Smooth muscle cell (in vitro differentiated cells): Measurements from ENCODE around the gene GPR35. TPM values are rescaled to one million over a fixed set of nuclear protein-coding genes. Genes with fewer than 3 reads are reported as not detected.

Experiments
- DNase-seq: peaks from one replicate; lab custom pipeline; 2025; ENCODE audit not compliant: unreplicated experiment; lab: John Stamatoyannopoulos, UW
- H2AFZ ChIP-seq: fragments of 200-600 bp; sonication (generic); 2 replicates; pipeline ENCODE4 v1.6.0; 2016; ENCODE audit warnings: antibody characterized with exemption, low read depth, mild to moderate bottlenecking
- H3F3A ChIP-seq: fragments of 200-600 bp; sonication (generic); 2 replicates; pipeline ENCODE4 v1.6.0; 2017; ENCODE audit warnings: antibody characterized with exemption, low read depth
- H3K27ac ChIP-seq: fragments of 200-600 bp; sonication (generic); 2 replicates; pipeline ENCODE4 v1.5.1; 2016; ENCODE audit warnings: low read depth, mild to moderate bottlenecking
- H3K27me3 ChIP-seq: fragments of 200-600 bp; sonication (generic); 2 replicates; pipeline ENCODE4 v1.6.1; 2016; ENCODE audit warnings: low read depth, mild to moderate bottlenecking
- H3K36me3 ChIP-seq: fragments of 200-600 bp; sonication (generic); 2 replicates; pipeline ENCODE4 v1.5.1; 2016; ENCODE audit warnings: low read depth
- H3K4me1 ChIP-seq: fragments of 200-600 bp; sonication (generic); 2 replicates; pipeline ENCODE4 v1.5.1; 2016; ENCODE audit warnings: low read depth
- H3K4me2 ChIP-seq: fragments of 200-600 bp; sonication (generic); 2 replicates; pipeline ENCODE4 v1.6.0; 2016; ENCODE audit warnings: mild to moderate bottlenecking
- H3K4me3 ChIP-seq: fragments of 200-600 bp; sonication (generic); 2 replicates; pipeline ENCODE4 v1.5.1; 2016; ENCODE audit warnings: mild to moderate bottlenecking
- H3K79me2 ChIP-seq: fragments of 200-600 bp; sonication (generic); 2 replicates; pipeline ENCODE4 v1.6.0; 2016; ENCODE audit warnings: low read depth, mild to moderate bottlenecking
- H3K9ac ChIP-seq: fragments of 200-600 bp; sonication (generic); 2 replicates; pipeline ENCODE4 v1.6.0; 2016; ENCODE audit warnings: low read depth
- H3K9me3 ChIP-seq: fragments of 200-600 bp; sonication (generic); replicated peaks from 2 replicates; pipeline ENCODE4 v1.5.1; 2016; ENCODE audit warnings: low read depth
- H4K20me1 ChIP-seq: fragments of 200-600 bp; sonication (generic); 2 replicates; pipeline ENCODE4 v1.6.0; 2016; ENCODE audit warnings: low read depth
- WGBS: methylation state at CpG from one replicate; pipeline ENCODE4 v1.1.7; 2016; ENCODE audit warnings: low lambda C conversion rate; 5-methylcytosine and 5-hydroxymethylcytosine counted together
- polyA plus RNA-seq: library from polyadenylated mRNA; unstranded; fragments of >200 nt; fragmentation: Nextera tagmentation; extraction: Ambion mirVana; gene quantifications from 2 replicates; pipeline ENCODE4 v1.2.1, GENCODE V29; 2016
- total RNA-seq: library from RNA; depleted of rRNA; stranded (reverse); fragments of >200 nt; gene quantifications from 2 replicates; pipeline ENCODE4 v1.2.3, GENCODE V29; 2014
- TF ChIP-seq, protein P1 (sequence below): fragments of 200-600 bp; sonication (generic); IDR thresholded peaks from 2 replicates; pipeline ENCODE4 v1.5.1; 2017; ENCODE audit warnings: borderline replicate concordance, mild to moderate bottlenecking, antibody characterized with exemption; ENCODE audit not compliant: insufficient read depth, poor library complexity, severe bottlenecking

Gene GPR35
- total and polyA plus RNA-seq, 2 experiments from 2014 or later = 1.3 to 2.1 TPM

GRCh38 chr2:240579771-240580614, 45.3 kb upstream of the GPR35 start:
- no peak overlapping the region for H3K4me3 ChIP-seq
- peak overlapping the region; percentile 78 for H3K27ac ChIP-seq
- H4K20me1 ChIP-seq = peaks cover 63% of the 10 kb centered on the region
- H3F3A ChIP-seq = peaks cover 15% of the 10 kb centered on the region
- WGBS = 47% methylated on average over 27 of the region's 27 CpGs
- no peaks in the 10 kb centered on the region for H3K9me3 ChIP-seq
- no peak overlapping the region for H2AFZ ChIP-seq
- peaks cover 4% of the 10 kb centered on the region for H3K4me1 ChIP-seq
- TF ChIP-seq, protein P1, sequence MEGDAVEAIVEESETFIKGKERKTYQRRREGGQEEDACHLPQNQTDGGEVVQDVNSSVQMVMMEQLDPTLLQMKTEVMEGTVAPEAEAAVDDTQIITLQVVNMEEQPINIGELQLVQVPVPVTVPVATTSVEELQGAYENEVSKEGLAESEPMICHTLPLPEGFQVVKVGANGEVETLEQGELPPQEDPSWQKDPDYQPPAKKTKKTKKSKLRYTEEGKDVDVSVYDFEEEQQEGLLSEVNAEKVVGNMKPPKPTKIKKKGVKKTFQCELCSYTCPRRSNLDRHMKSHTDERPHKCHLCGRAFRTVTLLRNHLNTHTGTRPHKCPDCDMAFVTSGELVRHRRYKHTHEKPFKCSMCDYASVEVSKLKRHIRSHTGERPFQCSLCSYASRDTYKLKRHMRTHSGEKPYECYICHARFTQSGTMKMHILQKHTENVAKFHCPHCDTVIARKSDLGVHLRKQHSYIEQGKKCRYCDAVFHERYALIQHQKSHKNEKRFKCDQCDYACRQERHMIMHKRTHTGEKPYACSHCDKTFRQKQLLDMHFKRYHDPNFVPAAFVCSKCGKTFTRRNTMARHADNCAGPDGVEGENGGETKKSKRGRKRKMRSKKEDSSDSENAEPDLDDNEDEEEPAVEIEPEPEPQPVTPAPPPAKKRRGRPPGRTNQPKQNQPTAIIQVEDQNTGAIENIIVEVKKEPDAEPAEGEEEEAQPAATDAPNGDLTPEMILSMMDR = peak; percentile 14
- no peaks in the 10 kb centered on the region for H3K36me3 ChIP-seq
- peak overlapping the region; percentile 44 for H3K9ac ChIP-seq
- DNase-seq = no peak
- H3K27me3 ChIP-seq = no peaks in the 10 kb centered on the region
- peak overlapping the region; percentile 19 for H3K4me2 ChIP-seq
- H3K79me2 ChIP-seq = peaks cover 35% of the 10 kb centered on the region

GRCh38 chr2:240581811-240582210, 43.5 kb upstream of the GPR35 start:
- Histone ChIP-seq H3K4me1 (peaks cover 11% of the 10 kb centered on the region), H4K20me1 (peaks cover 62% of the 10 kb centered on the region), H3K36me3 (no peaks in the 10 kb centered on the region), H3F3A (peaks cover 15% of the 10 kb centered on the region), H3K4me3 (no peak overlapping the region), H2AFZ (no peak overlapping the region), H3K79me2 (peaks cover 49% of the 10 kb centered on the region), H3K9me3 (no peaks in the 10 kb centered on the region), H3K27ac (no peak overlapping the region), H3K27me3 (no peaks in the 10 kb centered on the region), H3K9ac (no peak overlapping the region), H3K4me2 (no peak overlapping the region)
- DNase-seq = no peak
- WGBS = 76% methylated on average over 5 of the region's 5 CpGs
- TF ChIP-seq, protein P1 = no peak

- Histone ChIP-seq H4K20me1 (peaks cover 60% of the 10 kb centered on the region), H3K9me3 (no peaks in the 10 kb centered on the region), H3F3A (peaks cover 15% of the 10 kb centered on the region), H3K27me3 (no peaks in the 10 kb centered on the region), H3K9ac (no peak overlapping the region), H3K79me2 (peaks cover 58% of the 10 kb centered on the region), H3K4me1 (peaks cover 17% of the 10 kb centered on the region), H3K4me3 (no peak overlapping the region), H3K27ac (no peak overlapping the region), H2AFZ (no peak overlapping the region), H3K36me3 (no peaks in the 10 kb centered on the region), H3K4me2 (no peak overlapping the region)
- DNase-seq = no peak
- TF ChIP-seq, protein P1 = no peak
- WGBS = 86% methylated on average over 3 of the region's 3 CpGs
Measured at GRCh38 chr2:240582781-240583180, 42.5 kb upstream of the GPR35 start.
